ENCODE data around the gene FHL1. TPM values are rescaled to one million over a fixed set of nuclear protein-coding genes. Genes with fewer than 3 reads are reported as not detected.

The FHL1 gene
- total and polyA plus RNA-seq, 2 of the 4 experiments (the other 2 are of a cell fraction), result 69.4 to 72.9 TPM

DNA sequence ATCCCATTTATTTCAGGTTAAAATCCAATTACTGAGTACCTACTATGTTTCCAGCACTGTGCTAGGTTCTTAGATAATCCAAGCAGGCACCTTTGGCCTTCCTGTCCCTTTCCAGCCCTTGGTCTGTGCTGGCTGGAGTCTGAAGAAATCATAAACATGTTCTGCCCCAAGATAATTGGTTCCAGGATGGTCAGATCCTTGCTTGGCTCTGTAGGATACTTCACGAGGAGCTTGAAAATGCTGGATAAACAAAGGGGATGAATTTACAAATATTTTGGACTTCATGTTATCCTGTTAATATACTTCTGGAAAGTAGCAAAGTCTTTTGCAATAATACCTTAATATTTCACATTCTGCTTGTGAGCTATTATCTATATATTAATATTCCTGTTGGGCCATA, 35.0 kb upstream of the FHL1 start:
- intact Hi-C loops (cut with micrococcal nuclease) (no loop called here), dilution Hi-C loops (cut with HindIII; ENCODE audit: low sequenced_read_pairs, unreplicated experiment) (no loop called here), in situ Hi-C loops (cut with MboI; ENCODE audit: low sequenced_read_pairs) (no loop called here)
- no peak overlapping the region for H2AK5ac ChIP-seq (ENCODE audit: low read depth, low read length)
- BruUV-seq (replicated peaks), result no TSS peak
- no peak overlapping the region for H2BK20ac ChIP-seq (ENCODE audit: low read depth, low read length)
- H3K27me3 ChIP-seq (ENCODE audit: control insufficient read depth, insufficient read depth, low read length), result peaks cover 4% of the 10 kb centered on the region; the same call in 1 of the 2 replicates
- no peaks in the 10 kb centered on the region for H3K9me3 ChIP-seq (ENCODE audit: control insufficient read depth, insufficient read depth, low read length)
- H2BK120ac ChIP-seq (ENCODE audit: low read depth, low read length), result no peak overlapping the region
- no peak overlapping the region for H3K23ac ChIP-seq (ENCODE audit: low read depth, low read length)
- no peak for TF ChIP-seq MAFK (IDR thresholded peaks at IDR 0.05; ENCODE audit: low read depth, low read length)
- no peak for TF ChIP-seq POLR2A (IDR thresholded peaks at IDR 0.05; ENCODE audit: low read depth, low read length)
- no peak for TF ChIP-seq RCOR1 (IDR thresholded peaks at IDR 0.05; ENCODE audit: insufficient replicate concordance, low read length)
- no peak for TF ChIP-seq MAZ (IDR thresholded peaks at IDR 0.05; ENCODE audit: borderline replicate concordance, low read depth, low read length)
- TF ChIP-seq CHD1 (IDR thresholded peaks at IDR 0.05; ENCODE audit: low read depth, low read length), result no peak
- TF ChIP-seq RFX5 (IDR thresholded peaks at IDR 0.05; ENCODE audit: low read depth, low read length), result no peak
- no peak for TF ChIP-seq CTCF (conservative IDR thresholded peaks at IDR 0.05; ENCODE audit: low read depth, low read length)
- TF ChIP-seq FOS (IDR thresholded peaks at IDR 0.05; ENCODE audit: low read depth, low read length), result no peak
- H2AK9ac ChIP-seq (replicated peaks; ENCODE audit: low read depth, low read length, poor library complexity), result no peak overlapping the region
- H3K4me1 ChIP-seq (ENCODE audit: control insufficient read depth, insufficient read depth, low read length), result peaks cover 2% of the 10 kb centered on the region; the same call in 1 of the 2 replicates
- no peak overlapping the region for H2AFZ ChIP-seq (replicated peaks; ENCODE audit: low read length, poor library complexity)
- H3K36me3 ChIP-seq (ENCODE audit: control insufficient read depth, insufficient read depth, low read length), result no peaks in the 10 kb centered on the region
- H3K27ac ChIP-seq (ENCODE audit: insufficient read depth, low read length), result peak overlapping the region; percentile 64; the same call in 1 of the 2 replicates
- POLR2A ChIA-PET (ENCODE audit: unreplicated experiment), result no interaction called here
- H3K4me3 ChIP-seq (ENCODE audit: insufficient read depth, low read depth, low read length), result no peak overlapping the region
- DNase-seq (no peak), ATAC-seq (ENCODE audit: low read depth) (no peak)
- no peak overlapping the region for H4K91ac ChIP-seq (ENCODE audit: insufficient read depth, low read depth, low read length)
- no peak overlapping the region for H2BK15ac ChIP-seq (ENCODE audit: low read depth, low read length)
- no peaks in the 10 kb centered on the region for H4K20me1 ChIP-seq (ENCODE audit: insufficient read depth, low read length)
- no peak overlapping the region for H3K9ac ChIP-seq (ENCODE audit: low read depth, low read length)
- CTCF ChIA-PET, result no interaction called here
- no peak overlapping the region for H3K4me2 ChIP-seq (ENCODE audit: low read depth, low read length)
- no CpG with 5 or more reads among the region's 1 CpG for WGBS, 2 experiments (ENCODE audit: extremely low coverage in 2 of 2, insufficient read length in 1 of 2)
- H3K56ac ChIP-seq (ENCODE audit: extremely low read depth, insufficient read depth, low read length), result no peak overlapping the region
- H4K8ac ChIP-seq (ENCODE audit: low read depth in 2 of 2, low read length in 2 of 2), result no peak overlapping the region
- H3K9me1 ChIP-seq (ENCODE audit: insufficient read depth, low read length), result no peaks in the 10 kb centered on the region
- no peak overlapping the region for H2BK5ac ChIP-seq (ENCODE audit: low read depth, low read length, poor library complexity, severe bottlenecking)
- no peak overlapping the region for H4K5ac ChIP-seq (ENCODE audit: low read depth, low read length)
- no peak overlapping the region for H3K14ac ChIP-seq (replicated peaks; ENCODE audit: low read depth, low read length)
- no peaks in the 10 kb centered on the region for H3K79me1 ChIP-seq (ENCODE audit: low read depth in 1 of 2, low read length in 2 of 2)
- H3K18ac ChIP-seq (ENCODE audit: low read depth, low read length), result no peak overlapping the region
- no peak overlapping the region for H3K4ac ChIP-seq (ENCODE audit: low read depth, low read length)
